DMS79 (cell line): ENCODE data around the gene UNC13D.
"Not testable (repeated sequence)": the region's sequence is repeated elsewhere in the genome, so short reads cannot be mapped to it uniquely, and the experiment has no call there.

Experiments
- DNase-seq: peaks from one replicate; lab custom pipeline; 2025; lab: John Stamatoyannopoulos, UW

UNC13D gene

DNA sequence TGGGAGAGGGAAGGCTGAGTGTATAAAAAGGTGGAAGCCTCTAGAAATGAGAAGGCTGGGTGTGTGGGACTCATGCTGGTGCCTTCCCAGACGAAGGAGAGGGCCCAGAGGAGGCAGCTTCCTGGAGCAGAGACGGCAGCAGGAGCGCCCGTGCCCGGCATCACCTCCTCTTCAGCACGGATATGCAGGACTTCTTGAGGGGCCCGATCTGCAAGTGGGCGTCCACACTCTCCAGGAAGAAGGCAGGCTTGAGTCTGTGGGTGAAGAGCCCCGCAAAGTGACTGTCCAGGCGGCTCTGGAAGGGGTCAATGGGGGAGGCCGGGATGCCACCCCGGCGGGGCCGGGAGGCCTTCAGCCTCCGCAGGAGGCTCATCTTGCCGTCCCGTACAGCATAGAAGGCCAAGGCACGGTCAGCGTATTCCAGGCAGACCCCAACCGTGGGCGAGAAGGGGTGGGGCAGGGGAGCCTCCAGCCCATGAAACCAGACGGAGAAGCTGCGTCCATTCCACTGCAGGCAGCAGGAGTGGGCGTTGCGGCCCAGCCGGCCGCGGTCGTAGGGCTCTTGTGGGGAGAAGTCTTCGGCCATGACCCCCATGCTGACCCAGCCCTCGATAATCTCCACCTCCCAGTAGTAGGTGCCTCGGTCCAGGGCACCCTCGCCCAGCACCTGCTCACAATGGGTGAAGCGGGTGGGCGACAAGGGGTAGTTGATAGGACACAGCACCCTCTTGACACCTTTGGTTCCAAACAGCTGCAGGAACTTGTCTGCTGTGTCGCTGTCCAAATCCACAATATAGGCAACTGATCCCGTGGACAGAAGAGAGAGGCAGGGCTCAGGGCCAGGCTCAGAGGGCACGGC lies 30.3 kb upstream of the UNC13D start:
- no peak for DNase-seq

DNA sequence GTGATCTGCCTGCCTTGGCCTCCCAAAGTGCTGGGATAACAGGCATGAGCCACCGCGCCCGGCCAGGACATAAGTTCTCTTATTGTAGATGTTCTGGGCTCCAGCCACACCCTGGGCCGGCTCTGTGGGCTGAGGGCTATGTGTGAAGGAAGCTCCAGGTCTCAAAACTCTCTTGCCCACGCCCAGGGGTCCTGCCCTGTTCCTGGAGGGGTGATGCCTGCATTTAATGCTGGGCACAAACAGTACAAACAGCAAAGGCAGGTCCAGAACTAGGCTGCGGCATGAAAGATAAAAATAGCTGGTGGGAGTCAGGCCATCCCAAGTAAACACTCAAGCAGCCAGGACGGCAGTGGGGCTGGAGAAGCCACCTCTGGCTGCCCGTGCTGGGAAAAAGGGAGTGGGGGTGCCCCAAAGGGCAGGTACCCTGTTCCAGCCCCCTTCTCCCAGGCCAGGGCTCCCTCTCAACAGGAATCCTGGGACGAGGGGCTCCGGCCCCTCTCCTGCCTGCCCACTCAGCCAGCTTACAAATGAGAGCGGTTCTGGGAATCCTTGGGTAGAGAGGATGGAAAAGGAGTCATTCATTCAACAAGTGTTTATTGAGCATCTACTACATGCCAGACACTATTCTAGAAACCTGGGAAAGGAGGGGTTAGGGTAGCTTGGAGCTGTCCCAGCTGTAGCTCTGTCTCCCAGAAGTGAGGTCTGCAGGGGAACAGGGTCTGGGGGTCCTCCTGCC lies 29.6 kb upstream of the UNC13D start:
- no peak for DNase-seq

DNA sequence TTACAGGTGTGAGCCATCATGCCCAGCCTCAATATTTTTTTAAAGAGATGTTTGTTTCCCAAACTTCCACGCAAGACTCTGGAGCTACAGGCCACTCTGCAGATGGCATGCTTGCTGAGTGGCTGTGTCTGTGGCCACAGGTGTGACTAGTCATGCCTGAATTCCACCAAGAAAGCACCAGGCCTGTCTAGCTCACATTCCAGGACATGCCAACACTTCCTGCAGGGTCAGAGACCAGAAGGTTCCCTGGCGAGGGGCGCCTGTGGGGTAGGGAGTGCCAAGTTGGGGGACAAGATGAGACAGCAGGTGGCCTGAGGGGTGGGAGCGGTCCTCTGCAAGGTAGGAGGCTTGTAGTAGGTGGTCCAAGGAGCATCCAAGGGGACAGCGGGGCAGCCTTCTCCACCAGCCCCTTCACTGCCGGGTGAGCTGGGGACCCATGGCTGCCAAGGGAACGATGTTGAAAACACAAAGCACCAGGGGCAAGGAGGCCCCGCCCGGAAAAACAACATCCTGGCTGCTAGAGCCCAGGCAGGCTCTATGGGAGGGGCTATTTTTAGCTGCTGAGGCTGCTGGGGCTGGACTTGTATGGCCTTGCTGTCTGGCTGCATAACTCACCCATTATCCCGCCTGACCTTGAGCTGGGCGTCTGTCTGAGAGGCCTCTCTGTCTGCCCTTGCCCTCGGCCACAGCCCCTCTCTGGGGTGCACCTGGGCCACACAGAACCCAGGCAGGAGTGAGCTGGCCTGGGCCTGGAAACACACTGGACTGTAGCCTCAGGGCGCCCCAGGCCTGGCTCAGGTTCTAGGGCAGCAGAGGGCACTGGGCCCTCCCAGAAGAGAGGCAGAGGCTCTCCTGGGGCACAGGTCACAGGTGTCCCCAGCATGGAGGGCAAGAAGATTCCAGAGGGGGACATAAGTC lies 28.5 kb upstream of the UNC13D start:
- DNase-seq, result no peak

DNA sequence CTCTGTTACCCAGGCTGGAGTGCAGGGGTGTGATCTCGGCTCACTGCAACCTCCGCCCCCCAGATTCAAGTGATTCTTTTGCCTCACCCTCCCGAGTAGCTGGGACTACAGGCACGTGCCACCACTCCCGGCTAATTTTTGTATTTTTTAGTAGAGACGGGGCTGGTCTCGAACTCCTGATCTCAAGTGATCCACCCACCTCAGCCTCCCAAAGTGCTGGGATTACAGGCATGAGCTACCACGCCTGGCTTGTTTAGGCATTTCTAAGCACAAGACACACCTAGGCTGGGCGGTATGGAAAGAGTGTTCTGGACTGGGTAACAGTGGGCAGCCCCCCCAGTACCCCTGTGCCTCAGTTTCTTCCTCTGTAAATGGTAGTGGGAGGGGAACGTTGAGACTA lies 26.0 kb upstream of the UNC13D start:
- DNase-seq, result not testable (repeated sequence)

DNA sequence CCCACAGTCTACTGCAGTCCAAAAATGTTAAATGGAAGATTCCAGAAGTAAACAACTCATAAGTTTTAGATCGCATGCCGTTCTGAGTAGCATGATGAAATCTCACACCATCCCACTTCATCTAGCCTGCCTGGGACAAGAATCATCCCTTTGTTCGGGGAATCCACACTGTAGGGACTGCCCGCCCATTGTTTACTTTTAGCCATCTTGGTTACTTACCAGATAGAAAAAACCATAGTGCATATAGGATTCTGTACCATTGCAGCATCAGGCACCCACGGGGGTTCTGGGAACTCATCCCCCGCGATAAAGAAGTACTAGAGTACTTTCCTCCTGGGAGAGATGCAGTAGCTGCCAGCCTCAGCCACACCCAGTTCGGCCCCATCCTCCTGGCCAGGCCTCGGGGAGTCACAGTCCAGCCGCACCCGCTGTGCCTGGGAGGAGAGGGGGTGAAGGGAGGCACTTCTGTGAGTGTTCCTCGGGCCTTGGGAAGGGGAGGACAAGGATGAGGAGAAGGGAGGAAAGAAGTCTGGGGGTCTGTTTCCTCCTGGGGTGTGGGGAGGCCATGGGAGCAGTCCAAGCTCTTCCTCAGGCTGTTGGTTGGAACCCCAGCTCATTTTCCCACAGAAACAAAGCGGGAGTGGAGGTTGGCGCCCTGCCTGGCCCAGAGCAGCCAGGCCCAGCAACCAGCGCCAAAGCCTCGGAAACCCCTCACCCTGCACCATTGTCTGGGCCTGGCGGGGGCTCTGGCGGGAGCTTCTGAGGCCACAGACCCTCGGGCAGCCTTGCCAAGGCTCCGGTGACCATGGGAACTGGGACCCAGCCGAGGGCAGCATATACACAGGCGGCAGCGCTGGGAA lies 25.3 kb upstream of the UNC13D start:
- no peak for DNase-seq

DNA sequence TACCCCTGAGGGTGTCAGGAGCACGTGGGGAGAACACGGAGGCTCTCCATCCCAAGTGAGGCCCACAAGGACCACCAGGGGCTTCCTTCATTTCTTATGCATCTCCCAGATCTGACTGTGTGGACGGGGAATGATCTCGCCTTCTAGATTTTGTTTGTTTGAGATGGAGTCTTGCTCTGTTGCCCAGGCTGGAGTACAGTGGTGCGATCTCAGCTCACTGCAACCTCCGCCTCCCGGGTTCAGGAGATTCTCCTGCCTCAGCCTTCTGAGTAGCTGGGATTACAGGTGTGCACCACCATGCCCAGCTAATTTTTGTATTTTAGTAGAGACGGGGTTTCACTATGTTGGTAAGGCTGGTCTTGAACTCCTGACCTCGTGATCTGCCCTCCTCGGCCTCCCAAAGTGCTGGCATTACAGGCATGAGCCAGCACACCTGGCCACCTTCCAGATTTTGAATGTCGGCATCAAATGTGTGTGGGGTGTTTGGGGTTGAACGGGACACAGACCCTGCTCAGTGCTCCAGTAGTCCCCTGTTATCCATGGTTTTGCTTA lies 24.6 kb upstream of the UNC13D start:
- DNase-seq, result not testable (repeated sequence)

DNA sequence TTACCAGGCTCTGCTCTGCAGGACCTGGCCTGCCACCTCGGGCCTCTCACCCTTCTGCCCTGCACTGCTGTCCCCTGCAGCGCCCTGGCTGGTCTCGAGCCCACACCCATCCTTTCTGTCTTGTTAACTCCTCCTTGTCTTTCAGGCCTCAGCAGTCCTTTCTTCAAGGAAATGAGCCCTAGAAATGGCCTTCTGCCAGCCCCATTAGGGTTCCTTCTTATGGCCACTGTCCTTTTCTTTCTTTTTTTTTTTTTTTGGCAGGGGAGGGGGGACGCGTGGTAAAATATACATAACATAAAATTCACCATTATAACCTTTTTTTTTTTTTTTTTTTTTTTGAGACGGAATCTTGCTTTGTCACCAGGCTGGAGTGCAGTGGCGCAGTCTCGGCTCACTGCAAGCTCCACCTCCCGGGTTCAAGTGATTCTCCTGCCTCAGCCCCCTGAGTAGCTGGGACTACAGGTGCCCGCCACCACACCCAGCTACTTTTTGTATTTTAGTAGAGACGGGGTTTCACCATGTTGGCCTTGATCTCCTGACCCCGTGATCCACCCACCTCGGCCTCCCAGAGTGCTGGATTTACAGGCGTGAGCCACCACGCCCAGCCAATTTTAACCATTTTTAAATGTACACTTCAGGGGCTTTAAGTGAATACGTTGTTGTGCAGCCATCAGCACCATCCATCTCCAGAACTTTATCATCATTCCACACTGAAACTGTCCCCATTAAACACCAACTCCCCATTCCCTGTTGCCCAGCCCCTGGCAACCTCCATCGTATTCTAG lies 21.4 kb upstream of the UNC13D start:
- not testable (repeated sequence) for DNase-seq

DNA sequence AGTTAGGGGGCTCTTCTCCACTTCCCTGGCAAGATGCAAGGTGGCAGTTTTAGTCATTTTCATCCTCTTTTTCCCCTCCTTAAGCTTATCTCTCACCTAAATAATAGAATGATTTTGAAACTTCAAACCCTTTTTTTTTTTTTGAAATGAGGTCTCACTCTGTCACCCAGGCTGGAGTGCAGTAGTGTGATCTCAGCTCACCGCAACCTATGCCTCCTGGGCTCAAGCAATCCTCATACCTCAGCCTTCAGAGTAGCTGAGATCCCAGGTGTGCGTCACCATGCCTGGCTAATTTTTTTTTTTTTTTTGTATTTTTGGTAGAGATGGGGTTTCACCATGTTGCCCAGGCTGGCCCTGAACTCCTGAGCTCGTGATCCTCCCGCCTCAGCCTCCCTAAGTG lies 20.7 kb upstream of the UNC13D start:
- not testable (repeated sequence) for DNase-seq

DNA sequence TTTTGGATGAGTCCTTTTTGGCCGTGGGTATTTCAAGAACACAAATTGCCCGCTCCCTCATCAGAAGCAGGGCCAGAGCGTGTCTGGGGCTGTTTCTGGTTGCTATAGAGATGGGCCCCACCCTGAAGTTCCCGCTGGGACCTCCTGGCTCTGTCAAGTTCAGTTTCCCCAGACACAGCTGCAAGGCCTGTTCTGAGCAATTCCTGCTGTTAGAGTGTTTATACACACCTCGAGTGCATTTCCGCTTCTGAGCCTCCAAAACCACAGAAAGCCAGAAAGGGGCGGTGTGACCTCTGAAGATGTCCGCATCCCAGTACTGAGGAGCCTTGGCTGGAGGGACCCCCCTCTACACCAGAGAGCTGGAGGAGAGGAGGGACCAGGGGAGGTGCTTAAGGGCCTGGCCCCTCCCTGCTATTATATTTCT lies 20.3 kb upstream of the UNC13D start:
- peak; percentile 79 for DNase-seq

DNA sequence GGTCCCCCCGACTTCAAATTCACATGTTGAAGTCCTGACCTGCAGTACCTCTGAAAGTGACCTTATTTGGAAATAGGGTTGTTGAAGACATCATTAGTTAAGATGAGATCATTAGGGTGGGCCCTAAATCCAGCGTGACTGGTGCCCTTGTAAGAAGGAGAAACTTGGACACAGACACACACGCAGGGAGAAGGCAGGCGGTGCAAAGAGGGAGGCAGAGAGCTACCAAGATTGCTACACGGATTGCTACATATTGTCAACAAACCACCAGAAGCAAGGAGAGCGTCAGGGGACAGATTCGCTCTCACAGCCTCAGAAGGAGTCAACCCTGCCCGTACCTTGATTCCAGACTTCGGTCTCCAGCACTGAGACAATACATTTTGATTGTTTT lies 17.7 kb upstream of the UNC13D start:
- DNase-seq, result no peak

DNA sequence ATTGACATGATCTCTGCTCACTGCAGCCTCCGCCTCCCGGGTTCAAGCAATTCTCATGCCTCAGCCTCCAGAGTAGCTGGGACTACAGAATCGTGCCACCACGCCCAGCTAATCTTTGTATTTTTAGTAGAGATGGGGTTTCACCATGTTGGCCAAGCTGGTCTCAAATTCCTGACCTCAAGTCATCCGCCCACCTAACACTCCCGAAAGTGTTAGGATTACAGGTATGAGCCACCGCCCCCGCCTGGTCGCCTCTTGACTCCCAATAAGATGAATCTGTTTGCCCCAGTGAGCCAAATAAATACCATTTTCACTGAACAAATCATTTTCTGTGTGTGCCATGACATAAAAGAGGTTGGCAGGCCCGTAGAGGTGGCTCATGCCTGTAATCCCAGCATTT lies 15.2 kb upstream of the UNC13D start:
- not testable (repeated sequence) for DNase-seq

DNA sequence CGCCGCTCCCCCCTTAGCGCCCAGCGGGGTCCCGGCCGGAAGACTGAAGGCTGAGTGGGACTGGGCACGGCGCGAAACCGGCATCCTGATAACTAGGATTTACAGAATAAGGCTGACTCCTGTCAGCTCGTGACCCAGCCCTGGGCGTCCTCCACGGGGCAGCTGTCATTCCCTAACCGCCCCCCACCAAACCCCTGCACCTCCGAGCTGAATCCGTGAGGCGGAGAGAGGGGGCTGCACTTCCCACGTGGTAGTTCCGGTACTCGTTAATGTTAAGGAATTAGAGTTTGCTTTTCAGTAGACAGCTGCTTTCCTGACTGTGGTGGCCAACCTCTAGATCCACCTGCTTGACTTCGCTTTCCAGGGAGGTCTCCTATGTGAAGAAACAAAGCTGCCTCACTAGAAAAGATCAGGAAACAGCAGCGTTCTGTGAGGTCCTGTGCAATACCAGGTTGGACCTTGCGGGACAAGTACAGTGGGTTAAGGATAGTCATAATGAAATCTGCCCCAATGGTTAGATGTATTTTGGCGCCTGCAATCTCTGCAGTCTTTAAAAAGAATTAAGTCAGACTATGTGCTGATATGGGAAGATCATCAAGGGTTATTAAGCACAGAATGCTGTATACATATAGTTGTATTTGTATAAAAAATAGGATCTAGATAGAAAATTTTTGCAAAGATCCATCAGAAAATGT lies 12.0 kb upstream of the UNC13D start:
- DNase-seq, result no peak

DNA sequence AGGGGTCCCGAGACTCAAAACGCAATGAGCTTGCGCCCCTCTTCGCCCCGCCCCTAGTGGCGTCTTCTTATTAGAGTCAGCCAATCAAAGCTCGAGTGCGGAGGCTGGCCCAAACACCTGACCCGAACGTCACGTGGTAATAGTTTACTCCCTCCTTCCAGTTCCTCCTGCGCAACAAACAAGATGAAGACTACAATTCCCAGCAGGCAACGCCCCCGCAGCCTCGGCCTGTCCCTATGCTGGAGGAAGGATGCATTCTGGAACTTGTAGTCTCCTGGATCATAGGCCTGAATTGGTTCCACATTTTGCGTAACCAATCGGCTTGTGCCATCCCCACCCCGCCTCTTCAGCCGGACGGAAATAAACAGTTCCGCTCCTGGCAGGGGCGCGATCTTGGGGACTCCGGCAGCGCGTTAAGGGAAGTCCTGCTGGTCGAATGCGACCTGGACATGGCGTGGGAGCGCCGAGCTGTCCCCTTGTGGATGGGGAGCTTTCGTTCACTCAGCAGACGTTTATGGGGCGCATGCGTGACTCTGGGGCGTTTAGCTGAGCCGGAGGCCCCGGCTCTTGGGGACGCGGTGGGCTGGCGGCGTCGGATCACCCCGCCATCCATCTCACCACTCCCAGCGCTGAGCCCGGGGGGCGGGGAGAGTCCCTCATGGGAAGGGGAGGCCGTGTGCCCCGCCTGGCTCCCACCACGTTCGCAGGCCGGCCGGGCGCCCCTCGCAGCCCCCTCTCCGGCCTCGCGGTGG lies 11.3 kb upstream of the UNC13D start, which contains the start of gene WBP2:
Gene WBP2 (minus strand): TSS at position 26 of the 752 bp plus-strand sequence. CDS start 38 bp downstream, outside the sequence.
- DNase-seq, result peak; percentile 97

DNA sequence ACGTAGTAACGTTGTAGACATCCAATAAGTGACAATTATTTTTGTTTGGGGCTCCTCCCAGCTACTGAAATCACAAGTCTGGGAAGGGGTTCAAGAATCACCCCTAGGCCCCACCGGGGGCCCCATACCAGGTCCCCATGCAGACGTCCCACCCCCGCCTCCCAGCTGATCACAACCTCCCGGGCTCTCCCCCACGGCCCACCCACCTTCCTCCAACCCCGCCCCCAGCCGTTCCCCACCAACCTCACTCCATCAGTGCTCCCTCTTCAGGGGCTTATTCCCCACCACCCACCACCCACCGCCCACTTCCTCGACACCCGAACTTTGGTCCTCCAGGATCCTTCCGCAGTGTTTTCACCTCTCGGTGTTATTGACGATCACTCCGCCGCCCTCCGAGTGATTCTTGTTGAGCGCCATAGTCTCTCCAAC lies 10.7 kb upstream of the UNC13D start:
- no peak for DNase-seq

DNA sequence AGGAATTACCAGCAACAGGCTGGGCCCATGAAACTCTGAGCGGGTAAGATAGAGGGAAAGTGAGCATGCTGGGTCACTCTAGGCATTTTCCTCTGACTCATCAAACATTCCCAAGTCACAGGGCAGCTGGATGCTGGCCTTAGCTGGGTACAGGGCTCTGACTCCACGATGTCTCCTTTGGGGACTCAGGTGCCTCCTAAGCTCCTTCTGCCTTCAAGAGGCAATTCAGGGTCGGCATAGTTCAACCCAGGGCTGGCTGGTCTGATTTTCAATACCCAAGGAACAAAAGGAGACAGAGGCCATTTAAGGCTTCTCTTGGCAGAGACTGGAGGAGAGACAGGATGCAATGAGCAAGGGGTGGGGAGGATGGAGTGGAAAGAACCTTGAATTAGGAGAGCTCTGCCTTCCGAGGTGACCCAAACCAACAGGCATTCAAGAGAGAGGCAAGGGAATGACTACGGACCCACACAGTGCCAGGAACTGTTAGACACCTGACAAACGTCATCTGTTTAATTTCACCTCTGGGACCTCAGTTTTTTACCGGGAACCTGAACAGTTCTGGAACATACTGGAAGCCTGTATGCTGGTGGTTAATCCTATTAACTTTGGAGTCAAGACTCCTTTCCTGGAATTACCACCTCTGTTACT lies 10.0 kb upstream of the UNC13D start:
- no peak for DNase-seq

DNA sequence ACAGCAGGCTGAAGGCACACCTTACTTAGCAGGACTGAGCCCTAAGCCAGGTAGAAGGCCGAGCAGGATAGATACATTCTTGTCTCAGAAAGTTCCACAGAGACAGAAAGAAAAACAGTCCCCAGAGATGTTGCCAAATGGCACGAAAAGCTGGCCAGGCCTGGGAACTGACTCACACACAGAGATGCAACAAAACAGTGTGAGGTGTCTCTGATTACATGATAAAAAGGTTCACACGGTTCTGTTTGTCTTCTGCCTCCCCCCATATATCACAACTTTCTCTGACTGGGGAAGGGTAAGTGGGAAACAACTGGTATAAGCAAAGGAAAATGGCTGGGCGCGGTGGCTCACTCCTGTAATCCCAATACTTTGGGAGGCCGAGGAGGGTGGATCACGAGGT lies 9.2 kb upstream of the UNC13D start:
- no peak for DNase-seq

DNA sequence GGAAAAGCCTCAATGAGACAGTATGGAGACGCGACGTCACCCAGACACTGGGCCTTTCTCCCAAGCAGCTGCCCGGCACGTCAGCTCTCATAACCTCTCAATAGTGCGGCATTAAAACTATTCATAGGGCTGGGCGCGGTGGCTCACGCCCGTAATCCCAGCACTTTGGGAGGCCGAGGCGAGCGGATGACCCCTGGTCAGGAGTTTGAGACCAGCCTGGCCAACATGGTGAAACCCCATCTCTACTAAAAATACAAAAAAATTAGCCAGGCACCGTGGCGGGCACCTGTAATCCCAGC lies 7.4 kb upstream of the UNC13D start:
- not testable (repeated sequence) for DNase-seq
